ENCODE data around the gene KCNQ1OT1. TPM values are rescaled to one million over a fixed set of nuclear protein-coding genes. Genes with fewer than 3 reads are reported as not detected.

Gene KCNQ1OT1
- total RNA-seq, 1 donor from 2014 or later: 14.3 TPM

DNA sequence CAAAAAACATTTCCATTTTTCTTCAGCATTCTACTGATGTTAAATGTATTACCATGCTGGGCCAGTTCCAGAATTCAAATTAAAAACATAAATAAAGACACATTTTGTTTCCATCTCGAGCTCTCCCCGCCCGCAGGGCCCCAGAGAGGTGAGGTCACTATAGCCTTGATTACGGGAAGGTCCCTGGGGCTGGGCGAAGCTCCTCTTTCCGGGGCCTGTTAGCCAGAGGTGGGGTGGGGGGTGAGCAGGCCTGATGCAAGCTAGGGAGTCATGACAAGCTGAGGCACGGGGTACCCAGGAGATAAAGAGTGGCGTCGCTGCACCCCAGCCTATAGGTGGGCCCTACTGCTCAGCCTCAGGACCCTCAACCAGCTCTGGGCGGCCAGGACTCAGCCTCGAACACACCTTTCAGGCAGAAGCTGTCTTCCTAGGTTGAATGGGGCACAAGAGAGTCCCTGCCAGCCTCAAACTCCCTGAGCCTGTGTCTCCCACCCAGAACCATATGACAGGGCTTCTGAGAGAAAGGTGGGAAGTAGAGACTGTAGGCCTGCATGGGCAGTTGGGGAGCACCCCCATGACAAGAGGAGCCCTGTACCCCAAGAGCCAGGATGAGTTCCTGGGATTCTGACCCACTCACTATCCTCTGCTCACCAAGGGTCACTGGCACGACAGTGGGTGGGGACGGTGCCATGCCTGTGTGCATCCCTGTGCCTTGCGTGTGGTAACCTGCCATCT lies 34.8 kb downstream of the KCNQ1OT1 start:
- Mint-ChIP-seq H3K36me3 (ENCODE audit: unreplicated experiment) (peaks cover 19% of the 10 kb centered on the region), H3K27ac (ENCODE audit: unreplicated experiment) (no peak overlapping the region), H3K4me3 (ENCODE audit: unreplicated experiment) (no peak overlapping the region), H3K4me1 (ENCODE audit: low read depth, unreplicated experiment) (peaks cover 8% of the 10 kb centered on the region), H3K27me3 (ENCODE audit: unreplicated experiment) (peaks cover 19% of the 10 kb centered on the region), H3K9me3 (ENCODE audit: unreplicated experiment) (peaks cover 18% of the 10 kb centered on the region)
- DNase-seq: no peak
- TF ChIP-seq, protein P1, sequence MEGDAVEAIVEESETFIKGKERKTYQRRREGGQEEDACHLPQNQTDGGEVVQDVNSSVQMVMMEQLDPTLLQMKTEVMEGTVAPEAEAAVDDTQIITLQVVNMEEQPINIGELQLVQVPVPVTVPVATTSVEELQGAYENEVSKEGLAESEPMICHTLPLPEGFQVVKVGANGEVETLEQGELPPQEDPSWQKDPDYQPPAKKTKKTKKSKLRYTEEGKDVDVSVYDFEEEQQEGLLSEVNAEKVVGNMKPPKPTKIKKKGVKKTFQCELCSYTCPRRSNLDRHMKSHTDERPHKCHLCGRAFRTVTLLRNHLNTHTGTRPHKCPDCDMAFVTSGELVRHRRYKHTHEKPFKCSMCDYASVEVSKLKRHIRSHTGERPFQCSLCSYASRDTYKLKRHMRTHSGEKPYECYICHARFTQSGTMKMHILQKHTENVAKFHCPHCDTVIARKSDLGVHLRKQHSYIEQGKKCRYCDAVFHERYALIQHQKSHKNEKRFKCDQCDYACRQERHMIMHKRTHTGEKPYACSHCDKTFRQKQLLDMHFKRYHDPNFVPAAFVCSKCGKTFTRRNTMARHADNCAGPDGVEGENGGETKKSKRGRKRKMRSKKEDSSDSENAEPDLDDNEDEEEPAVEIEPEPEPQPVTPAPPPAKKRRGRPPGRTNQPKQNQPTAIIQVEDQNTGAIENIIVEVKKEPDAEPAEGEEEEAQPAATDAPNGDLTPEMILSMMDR (IDR thresholded peaks at IDR 0.05; ENCODE audit: partially characterized antibody, unreplicated experiment): no peak

DNA sequence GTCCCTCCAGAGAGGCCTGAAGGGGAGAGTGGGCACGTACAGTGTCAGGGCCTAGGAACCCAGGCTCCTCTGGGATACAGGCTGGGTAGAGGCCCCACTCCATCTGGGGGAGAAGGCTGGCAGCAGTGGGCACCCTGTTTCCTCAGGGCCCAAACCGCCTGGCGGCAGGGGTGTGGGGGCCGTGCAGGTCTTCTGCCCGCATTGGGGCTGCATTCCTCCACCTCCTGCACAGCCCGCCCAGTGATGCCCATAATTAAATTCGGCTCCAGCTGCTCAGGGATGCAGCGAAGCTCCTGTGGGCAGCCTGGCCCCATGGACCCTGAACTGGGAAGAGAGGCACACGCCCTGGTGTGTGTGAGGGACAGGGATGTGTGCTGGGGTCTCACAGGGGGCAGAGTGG lies 35.4 kb downstream of the KCNQ1OT1 start:
- DNase-seq: no peak
- no peak overlapping the region for H3K4me3 Mint-ChIP-seq (ENCODE audit: unreplicated experiment)
- peaks cover 17% of the 10 kb centered on the region for H3K27me3 Mint-ChIP-seq (ENCODE audit: unreplicated experiment)
- H3K9me3 Mint-ChIP-seq (ENCODE audit: unreplicated experiment): peaks cover 16% of the 10 kb centered on the region
- H3K4me1 Mint-ChIP-seq (ENCODE audit: low read depth, unreplicated experiment): peaks cover 2% of the 10 kb centered on the region
- peaks cover 21% of the 10 kb centered on the region for H3K36me3 Mint-ChIP-seq (ENCODE audit: unreplicated experiment)
- TF ChIP-seq, protein P1 (IDR thresholded peaks at IDR 0.05; ENCODE audit: partially characterized antibody, unreplicated experiment): no peak
- H3K27ac Mint-ChIP-seq (ENCODE audit: unreplicated experiment): no peak overlapping the region

DNA sequence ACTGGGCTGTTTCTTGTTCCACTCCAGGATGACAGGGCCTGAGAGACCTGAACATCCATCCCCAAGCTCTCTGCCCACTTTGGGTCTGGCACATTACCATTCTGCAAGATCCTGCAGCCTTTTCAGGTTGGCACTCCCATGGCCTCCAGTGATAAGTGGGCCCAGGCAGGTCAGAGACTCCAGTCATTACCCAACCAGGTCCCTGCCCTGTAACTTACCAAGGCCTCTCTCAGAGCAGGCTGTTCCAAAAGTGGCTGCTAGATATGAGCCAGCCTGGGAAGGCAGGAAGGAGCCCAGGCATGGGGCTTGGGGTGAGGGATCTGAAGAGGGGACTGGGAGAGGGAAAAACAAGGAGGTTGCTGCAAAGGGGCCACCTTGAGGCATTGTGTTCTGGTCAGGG lies 35.9 kb downstream of the KCNQ1OT1 start:
- TF ChIP-seq, protein P1 (IDR thresholded peaks at IDR 0.05; ENCODE audit: partially characterized antibody, unreplicated experiment): no peak
- Mint-ChIP-seq H3K27ac (ENCODE audit: unreplicated experiment) (no peak overlapping the region), H3K4me3 (ENCODE audit: unreplicated experiment) (no peak overlapping the region), H3K4me1 (ENCODE audit: low read depth, unreplicated experiment) (peaks cover 1% of the 10 kb centered on the region), H3K27me3 (ENCODE audit: unreplicated experiment) (peaks cover 20% of the 10 kb centered on the region), H3K36me3 (ENCODE audit: unreplicated experiment) (peaks cover 26% of the 10 kb centered on the region), H3K9me3 (ENCODE audit: unreplicated experiment) (peaks cover 20% of the 10 kb centered on the region)
- no peak for DNase-seq

DNA sequence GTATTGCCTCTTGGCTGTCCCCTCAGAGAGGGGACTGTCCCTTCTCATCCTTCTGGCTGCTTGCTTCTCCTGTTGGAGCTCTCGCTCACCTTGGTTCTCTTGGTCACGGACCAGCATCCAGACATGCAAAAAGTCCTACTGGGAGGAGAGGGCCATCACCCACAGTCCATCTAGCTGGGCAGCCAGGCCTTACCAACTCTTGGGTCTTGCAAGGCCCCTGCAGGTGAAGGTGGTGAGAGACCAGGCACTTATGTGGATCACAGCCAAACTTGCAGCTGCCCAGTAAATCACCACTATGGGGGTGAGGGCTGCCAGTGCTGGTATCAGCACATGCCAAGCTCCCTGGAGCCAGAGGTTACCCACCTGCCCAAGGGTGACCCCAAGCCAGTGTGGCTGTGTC lies 36.3 kb downstream of the KCNQ1OT1 start:
- no peak for DNase-seq
- Mint-ChIP-seq H3K4me1 (ENCODE audit: low read depth, unreplicated experiment) (peaks cover 2% of the 10 kb centered on the region), H3K36me3 (ENCODE audit: unreplicated experiment) (peaks cover 28% of the 10 kb centered on the region), H3K9me3 (ENCODE audit: unreplicated experiment) (peaks cover 20% of the 10 kb centered on the region), H3K27ac (ENCODE audit: unreplicated experiment) (no peak overlapping the region), H3K4me3 (ENCODE audit: unreplicated experiment) (no peak overlapping the region), H3K27me3 (ENCODE audit: unreplicated experiment) (peaks cover 20% of the 10 kb centered on the region)
- TF ChIP-seq, protein P1 (IDR thresholded peaks at IDR 0.05; ENCODE audit: partially characterized antibody, unreplicated experiment): no peak

Measured in glutamatergic neuron (in vitro differentiated cells).